GM19025 (cell line): Measurements from ENCODE around the gene BRIX1.
A peak's percentile ranks its signal among the peaks of the same experiment; 100 is the strongest.
"Not testable (repeated sequence)": the region's sequence is repeated elsewhere in the genome, so short reads cannot be mapped to it uniquely, and the experiment has no call there.

ENCODE experiments used
- ATAC-seq: cut with Tn5 transposase; IDR thresholded peaks from one replicate; pipeline ENCODE4 v1.9.1; 2021; ENCODE audit warnings: mild to moderate bottlenecking, low read depth, moderate library complexity; ENCODE audit not compliant: unreplicated experiment

Gene BRIX1

GRCh38 chr5:34957857-34958690, 42.6 kb downstream of the BRIX1 start:
- ATAC-seq: no peak

- ATAC-seq: peak; percentile 73
Measured at GRCh38 chr5:34959323-34959722, 43.8 kb downstream of the BRIX1 start.

- no peak for ATAC-seq
Measured at GRCh38 chr5:34967540-34967939, 52.0 kb downstream of the BRIX1 start.

GRCh38 chr5:34968258-34968657, 52.7 kb downstream of the BRIX1 start:
- ATAC-seq: no peak

- no peak for ATAC-seq
Measured at GRCh38 chr5:34970552-34970951, 55.0 kb downstream of the BRIX1 start.

- not testable (repeated sequence) for ATAC-seq
Measured at GRCh38 chr5:34971655-34972054, 56.1 kb downstream of the BRIX1 start.
